NCI-H2081 treated with DMSO at 0.1 percent for 48 hours (cell line): ENCODE measurements around the gene RPLP2.

Experiments
- DNase-seq: peaks from one replicate; lab custom pipeline; 2025; lab: John Stamatoyannopoulos, UW

The RPLP2 gene

GRCh38 chr11:803770-804598, 5.8 kb upstream of the RPLP2 start:
- no peak for DNase-seq

- DNase-seq = no peak
Measured at GRCh38 chr11:804599-804964, 5.2 kb upstream of the RPLP2 start.

- no peak for DNase-seq
Measured at GRCh38 chr11:808427-809286, 1.1 kb upstream of the RPLP2 start.

GRCh38 chr11:810040-810567, 337 bp downstream of the RPLP2 start:
- no peak for DNase-seq

- no peak for DNase-seq
Measured at GRCh38 chr11:811446-812245, 1.9 kb downstream of the RPLP2 start.

- DNase-seq = no peak
Measured at GRCh38 chr11:812390-812789, 2.6 kb downstream of the RPLP2 start.

- DNase-seq = no peak
Measured at GRCh38 chr11:813072-813455, 3.3 kb downstream of the RPLP2 start.

GRCh38 chr11:813456-814096, 3.8 kb downstream of the RPLP2 start:
- DNase-seq = no peak

GRCh38 chr11:815675-816432, 6.1 kb downstream of the RPLP2 start:
- DNase-seq = no peak

GRCh38 chr11:816433-816779, 6.6 kb downstream of the RPLP2 start:
- DNase-seq = no peak

- DNase-seq = no peak
Measured at GRCh38 chr11:818396-819128, 8.8 kb downstream of the RPLP2 start, which contains the start of gene PNPLA2. PNPLA2 (plus strand) TSS chr11:818914; CDS start chr11:819719, 805 bp downstream.

- no peak for DNase-seq
Measured at GRCh38 chr11:819129-819931, 9.6 kb downstream of the RPLP2 start.

GRCh38 chr11:819943-820649, 10.3 kb downstream of the RPLP2 start:
- DNase-seq = no peak

- DNase-seq = no peak
Measured at GRCh38 chr11:820655-821511, 11.1 kb downstream of the RPLP2 start.

- DNase-seq = no peak
Measured at GRCh38 chr11:821512-822371, 12.0 kb downstream of the RPLP2 start.

GRCh38 chr11:823441-824291, 13.9 kb downstream of the RPLP2 start:
- DNase-seq = no peak
